Thyroid gland (tissue), 4 donors: ENCODE data around the gene CLEC2A. TPM values are rescaled to one million over a fixed set of nuclear protein-coding genes. Genes with fewer than 3 reads are reported as not detected.

Experiments
- DNase-seq, 2 donors: peaks; one replicate each; pipeline ENCODE4 v3.0.0-alpha.2; 2019
- H3K27ac ChIP-seq, 3 donors: fragments of 200-600 bp; sonication (generic); 1 replicate in 2 of 3; 2 replicates in 1 of 3; pipeline ENCODE4 v1.5.1; 2016 to 2019; ENCODE audit warnings: mild to moderate bottlenecking in 1 of 3, moderate library complexity in 1 of 3
- H3K27me3 ChIP-seq: fragments of 200-600 bp; sonication (generic); one replicate; pipeline ENCODE4 v1.5.1; 2019
- H3K36me3 ChIP-seq, 2 donors: fragments of 200-600 bp; sonication (generic); one replicate each; pipeline ENCODE4 v1.5.1; 2016 to 2019
- H3K4me1 ChIP-seq, 2 donors: fragments of 200-600 bp; sonication (generic); one replicate each; pipeline ENCODE4 v1.5.1; 2017 to 2019
- H3K4me3 ChIP-seq, 3 donors: fragments of 200-600 bp; sonication (generic); replicated peaks in 1 of 3; 1 replicate in 2 of 3; 2 replicates in 1 of 3; pipeline ENCODE4 v1.5.1; 2016; ENCODE audit warnings: mild to moderate bottlenecking in 1 of 3
- H3K9me3 ChIP-seq: fragments of 200-600 bp; sonication (generic); one replicate; pipeline ENCODE4 v1.5.1; 2017
- CTCF ChIP-seq, 6 experiments: fragments of 200-600 bp in 3 of 6; fragments of 450-650 bp in 3 of 6; sonication (generic) in 3 of 6; IDR thresholded peaks; one replicate each; pipeline ENCODE4 v1.5.1; 2016 to 2019; ENCODE audit warnings: antibody characterized with exemption in 6 of 6, mild to moderate bottlenecking in 2 of 6, inconsistent platforms in 1 of 6, moderate library complexity in 1 of 6
- POLR2A ChIP-seq, 2 donors: fragments of 450-650 bp; IDR thresholded peaks; one replicate each; pipeline ENCODE4 v1.6.1; 2017; ENCODE audit warnings: antibody characterized with exemption in 2 of 2, mild to moderate bottlenecking in 2 of 2, moderate library complexity in 1 of 2
- WGBS, 2 donors: methylation state at CpG; one replicate each; pipeline ENCODE4 v1.1.5; 2017; 5-methylcytosine and 5-hydroxymethylcytosine counted together
- intact Hi-C: fragments of 100-400 bp; cut with DNase I; formaldehyde crosslinking; loops from one replicate; pipeline ENCODE4 v1.15.1; 2023
- total RNA-seq, 4 donors: library from RNA; depleted of rRNA; stranded (reverse); fragments of >200 nt; gene quantifications; one replicate each; pipeline ENCODE4 v1.2.3, GENCODE V29; 2016

Gene CLEC2A
- total RNA-seq, 4 donors from 2014 or later = not detected

DNA sequence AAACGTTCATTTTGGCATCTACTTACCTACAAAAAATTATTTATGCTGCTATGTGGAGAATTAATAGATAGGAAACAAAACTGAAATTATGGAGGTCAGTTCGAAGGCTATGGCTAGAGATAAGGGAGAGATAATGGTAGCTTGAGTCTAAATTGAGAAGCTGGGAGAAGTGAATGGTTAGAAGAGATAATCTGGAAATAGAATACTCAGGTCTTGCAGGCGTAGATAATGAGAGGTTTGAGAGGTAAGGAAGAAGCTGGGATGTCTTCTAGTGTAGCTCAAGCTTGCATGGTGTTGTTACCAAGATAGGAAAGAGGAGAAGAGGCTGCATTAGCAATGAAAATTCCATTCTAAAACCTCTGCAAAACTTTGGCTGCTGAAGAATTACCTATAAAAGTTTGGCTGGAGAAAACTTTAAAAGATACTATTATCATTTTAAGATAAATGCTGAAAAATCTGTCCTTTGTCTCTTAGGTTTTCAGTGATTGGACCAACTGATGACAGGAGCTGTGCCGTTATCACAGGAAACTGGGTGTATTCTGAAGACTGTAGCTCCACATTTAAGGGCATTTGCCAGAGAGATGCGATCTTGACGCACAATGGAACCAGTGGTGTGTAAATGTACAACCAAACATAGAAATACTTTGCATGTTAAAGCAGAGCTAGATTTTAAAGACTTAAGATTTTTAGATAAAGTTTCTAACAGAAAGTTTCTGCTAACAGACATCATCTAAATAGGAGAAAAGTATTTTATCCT is 36.8 kb downstream of the CLEC2A start:
- intact Hi-C loops = no loop called here
- no peak for DNase-seq
- Histone ChIP-seq H3K27ac (no peak overlapping the region), H3K9me3 (no peaks in the 10 kb centered on the region), H3K27me3 (no peaks in the 10 kb centered on the region), H3K36me3 (no peaks in the 10 kb centered on the region), H3K4me1 (no peaks in the 10 kb centered on the region), H3K4me3 (no peak overlapping the region)
- no peak for TF ChIP-seq CTCF (IDR thresholded peaks at IDR 0.05)
- no peak for TF ChIP-seq POLR2A (IDR thresholded peaks at IDR 0.05)
- 76 to 78% methylated on average over 6 of the region's 6 CpGs for WGBS, 2 donors

DNA sequence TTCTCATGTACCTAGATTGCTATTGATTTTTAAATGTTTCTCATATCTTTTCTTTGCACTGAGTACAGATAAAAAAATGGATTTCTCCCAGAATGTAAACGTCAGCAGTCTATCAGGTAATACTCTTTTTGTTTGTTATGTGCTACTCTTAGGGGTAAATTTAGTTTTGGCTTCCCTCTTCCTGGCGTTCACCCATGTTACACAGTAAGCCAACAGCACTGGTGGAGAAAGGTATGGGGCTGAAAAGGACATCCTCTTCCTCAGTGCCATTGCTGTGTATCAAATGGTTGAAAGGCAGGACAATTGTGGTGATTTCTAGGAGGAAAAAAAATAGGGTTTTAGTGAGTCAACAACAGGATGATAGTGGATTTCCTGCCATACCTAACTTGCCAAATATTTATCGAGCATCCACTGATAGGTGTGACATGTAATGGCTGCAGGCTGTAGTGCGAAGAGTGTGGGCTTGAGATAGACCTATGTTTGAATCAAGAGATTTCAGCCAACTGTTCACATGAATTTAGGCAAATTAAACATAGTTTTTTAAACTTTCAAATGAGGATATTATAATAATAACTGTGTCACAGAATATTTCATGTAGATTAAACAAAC is 43.4 kb downstream of the CLEC2A start:
- 58 to 66% methylated on average over 4 of the region's 4 CpGs for WGBS, 2 donors
- Histone ChIP-seq H3K36me3 (no peaks in the 10 kb centered on the region), H3K4me1 (no peaks in the 10 kb centered on the region), H3K9me3 (no peaks in the 10 kb centered on the region), H3K27ac (no peak overlapping the region), H3K27me3 (no peaks in the 10 kb centered on the region), H3K4me3 (no peak overlapping the region)
- no peak for DNase-seq
- intact Hi-C loops = no loop called here
- TF ChIP-seq POLR2A (IDR thresholded peaks at IDR 0.05) = no peak
- no peak for TF ChIP-seq CTCF (IDR thresholded peaks at IDR 0.05)

DNA sequence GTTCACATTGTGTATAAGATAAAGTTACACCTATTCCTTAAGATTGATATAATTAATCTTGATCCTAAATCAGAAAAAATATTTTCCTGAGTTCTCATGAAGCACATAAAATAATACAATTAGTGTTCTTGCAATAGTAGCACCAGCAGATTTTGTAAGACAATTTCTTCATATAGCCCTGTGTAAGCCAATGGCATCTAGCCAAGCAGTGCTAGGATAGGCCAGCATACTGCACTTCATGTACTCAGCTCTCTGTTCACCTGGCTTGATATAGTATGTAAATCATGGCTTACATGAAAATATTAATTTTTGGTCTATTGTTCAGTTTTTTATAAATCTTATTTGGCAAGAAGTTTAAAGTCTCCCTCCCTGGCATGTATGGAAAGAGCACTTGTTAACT is 49.0 kb downstream of the CLEC2A start:
- DNase-seq = no peak
- Histone ChIP-seq H3K4me1 (no peaks in the 10 kb centered on the region), H3K36me3 (no peaks in the 10 kb centered on the region), H3K4me3 (no peak overlapping the region), H3K27me3 (no peaks in the 10 kb centered on the region), H3K27ac (no peak overlapping the region), H3K9me3 (no peaks in the 10 kb centered on the region)
- intact Hi-C loops = no loop called here
- TF ChIP-seq POLR2A (IDR thresholded peaks at IDR 0.05) (no peak), CTCF (IDR thresholded peaks at IDR 0.05) (no peak)

- H3K27me3 ChIP-seq = no peaks in the 10 kb centered on the region
- 90% methylated on average over 5 of the region's 5 CpGs for WGBS, 2 donors
- H3K36me3 ChIP-seq = no peaks in the 10 kb centered on the region
- TF ChIP-seq CTCF (IDR thresholded peaks at IDR 0.05) (no peak), POLR2A (IDR thresholded peaks at IDR 0.05) (no peak)
- H3K4me3 ChIP-seq = no peak overlapping the region
- DNase-seq = no peak
- intact Hi-C loops = no loop called here
- H3K27ac ChIP-seq = no peak overlapping the region
- no peaks in the 10 kb centered on the region for H3K4me1 ChIP-seq
- no peaks in the 10 kb centered on the region for H3K9me3 ChIP-seq
Observed at GRCh38 chr12:9881988-9882387, 50.2 kb downstream of the CLEC2A start.

- Histone ChIP-seq H3K27ac (no peak within 1 kb of the TSS), H3K9me3 (no peaks in the 10 kb centered on the region), H3K36me3 (no peaks in the 10 kb centered on the region), H3K27me3 (no peaks in the 10 kb centered on the region), H3K4me3 (no peak within 1 kb of the TSS), H3K4me1 (no peaks in the 10 kb centered on the region)
- TF ChIP-seq POLR2A (IDR thresholded peaks at IDR 0.05) = no peak
- TF ChIP-seq CTCF (IDR thresholded peaks at IDR 0.05) = no peak
- WGBS, 2 donors = 95 to 97% methylated on average over 3 of the region's 3 CpGs
- intact Hi-C loops = no loop called here
- no peak for DNase-seq
Observed at GRCh38 chr12:9881246-9881645, 50.9 kb downstream of the CLEC2A start, which contains the start of gene KLRF2. KLRF2 (plus strand) TSS chr12:9881489; CDS start chr12:9881596, 107 bp downstream.
